H9 (cell line): ENCODE results near the gene ADORA2B. TPM values are rescaled to one million over a fixed set of nuclear protein-coding genes. Genes with fewer than 3 reads are reported as not detected.

Experiments used
- DNase-seq: peaks from one replicate; pipeline ENCODE4 v3.0.0-alpha.2; 2017
- H2AFZ ChIP-seq: one replicate; pipeline ENCODE4 v1.6.1; 2013; ENCODE audit warnings: mild to moderate bottlenecking, low read length, control low read depth, moderate library complexity
- H2AK5ac ChIP-seq: 2 replicates; pipeline ENCODE4 v1.6.1; 2013; ENCODE audit warnings: low read length, control low read depth, mixed read lengths; ENCODE audit not compliant: insufficient read length
- H2BK120ac ChIP-seq: one replicate; pipeline ENCODE4 v1.6.1; 2013; ENCODE audit warnings: low read depth, mild to moderate bottlenecking, low read length, control low read depth, inconsistent platforms; ENCODE audit not compliant: poor library complexity, severe bottlenecking
- H2BK12ac ChIP-seq: 2 replicates; pipeline ENCODE4 v1.6.1; 2013; ENCODE audit warnings: low read length, control low read depth, mixed read lengths, low read depth; ENCODE audit not compliant: insufficient read length
- H2BK15ac ChIP-seq: 2 replicates; pipeline ENCODE4 v1.6.1; 2013; ENCODE audit warnings: low read depth, low read length, control low read depth
- H2BK20ac ChIP-seq: one replicate; pipeline ENCODE4 v1.6.1; 2013; ENCODE audit warnings: low read depth, mild to moderate bottlenecking, low read length, control low read depth, inconsistent platforms; ENCODE audit not compliant: poor library complexity, severe bottlenecking
- H2BK5ac ChIP-seq: 2 replicates; pipeline ENCODE4 v1.6.1; 2013; ENCODE audit warnings: low read length, control low read depth, mixed read lengths; ENCODE audit not compliant: insufficient read length
- H3K14ac ChIP-seq: 2 replicates; pipeline ENCODE4 v1.6.1; 2013; ENCODE audit warnings: low read length, control low read depth; ENCODE audit not compliant: insufficient read depth
- H3K18ac ChIP-seq: 2 replicates; pipeline ENCODE4 v1.6.1; 2013; ENCODE audit warnings: low read depth, mild to moderate bottlenecking, mixed read lengths, low read length, control low read depth; ENCODE audit not compliant: insufficient read length
- H3K23ac ChIP-seq: 2 replicates; pipeline ENCODE4 v1.6.1; 2013; ENCODE audit warnings: low read length, control low read depth, mixed read lengths, low read depth; ENCODE audit not compliant: insufficient read length
- H3K23me2 ChIP-seq: 2 replicates; pipeline ENCODE4 v1.6.1; 2013; ENCODE audit warnings: low read depth, mild to moderate bottlenecking, mixed read lengths, low read length, control low read depth; ENCODE audit not compliant: insufficient read length, poor library complexity, severe bottlenecking
- H3K27ac ChIP-seq: 2 replicates; pipeline ENCODE4 v1.5.1; 2013; ENCODE audit warnings: low read length, control low read depth, mixed read lengths, low read depth; ENCODE audit not compliant: insufficient read length
- H3K27me3 ChIP-seq: 2 replicates; pipeline ENCODE4 v1.6.1; 2013; ENCODE audit warnings: low read length, control low read depth, inconsistent platforms; ENCODE audit not compliant: insufficient read depth
- H3K4ac ChIP-seq: 2 replicates; pipeline ENCODE4 v1.6.1; 2013; ENCODE audit warnings: low read depth, mild to moderate bottlenecking, control low read depth, inconsistent platforms, low read length, moderate library complexity
- H3K4me1 ChIP-seq: 2 replicates; pipeline ENCODE4 v1.6.1; 2013; ENCODE audit warnings: low read length, control low read depth, inconsistent platforms; ENCODE audit not compliant: insufficient read depth
- H3K4me2 ChIP-seq: 2 replicates; pipeline ENCODE4 v1.6.1; 2013; ENCODE audit warnings: low read length, control low read depth, mixed read lengths; ENCODE audit not compliant: insufficient read length, insufficient read depth
- H3K56ac ChIP-seq: 2 replicates; pipeline ENCODE4 v1.6.1; 2013; ENCODE audit warnings: low read depth, mild to moderate bottlenecking, mixed read lengths, low read length, control low read depth; ENCODE audit not compliant: insufficient read length
- H3K79me1 ChIP-seq: 2 replicates; pipeline ENCODE4 v1.6.1; 2013; ENCODE audit warnings: low read depth, mild to moderate bottlenecking, moderate library complexity, low read length, control low read depth, inconsistent platforms; ENCODE audit not compliant: insufficient read depth, poor library complexity, severe bottlenecking
- H3K79me2 ChIP-seq: 2 replicates; pipeline ENCODE4 v1.6.1; 2013; ENCODE audit warnings: low read length, control low read depth, inconsistent platforms; ENCODE audit not compliant: insufficient read depth
- H3K9ac ChIP-seq: 2 replicates; pipeline ENCODE4 v1.6.1; 2013; ENCODE audit warnings: low read length, control low read depth, mixed read lengths; ENCODE audit not compliant: insufficient read length; ENCODE audit errors: extremely low read depth
- H3K9me3 ChIP-seq: one replicate; pipeline ENCODE4 v1.6.1; 2013; ENCODE audit warnings: low read depth, low read length, inconsistent platforms; ENCODE audit not compliant: control insufficient read depth
- H3T11ph ChIP-seq: one replicate; pipeline ENCODE4 v1.6.1; 2013; ENCODE audit warnings: mild to moderate bottlenecking, low read length, control low read depth, inconsistent platforms
- H4K20me1 ChIP-seq: one replicate; pipeline ENCODE4 v1.6.1; 2013; ENCODE audit not compliant: control insufficient read depth, insufficient read length, insufficient read depth
- H4K5ac ChIP-seq: 2 replicates; pipeline ENCODE4 v1.6.1; 2013; ENCODE audit warnings: low read depth, mild to moderate bottlenecking, mixed read lengths, low read length, control low read depth; ENCODE audit not compliant: insufficient read length
- H4K8ac ChIP-seq: replicated peaks from 2 replicates; pipeline ENCODE4 v1.6.1; 2013; ENCODE audit warnings: low read length, control low read depth, mixed read lengths, low read depth; ENCODE audit not compliant: insufficient read length
- H4K91ac ChIP-seq: 2 replicates; pipeline ENCODE4 v1.6.1; 2013; ENCODE audit warnings: low read depth, mild to moderate bottlenecking, moderate library complexity, mixed read lengths, low read length, control low read depth; ENCODE audit not compliant: insufficient read length
- H3K27ac Mint-ChIP-seq, 3 experiments: 2 replicates in 2 of 3; 3 replicates in 1 of 3; pipeline ENCODE4 v1.8.0; 2020 to 2021; ENCODE audit warnings: mixed read lengths in 3 of 3, mild to moderate bottlenecking in 1 of 3, moderate library complexity in 1 of 3
- H3K27me3 Mint-ChIP-seq: 2 replicates; pipeline ENCODE4 v1.8.0; 2021; ENCODE audit warnings: low read depth, mild to moderate bottlenecking, moderate library complexity, mixed read lengths
- H3K36me3 Mint-ChIP-seq, 3 experiments: 2 replicates in 2 of 3; 3 replicates in 1 of 3; pipeline ENCODE4 v1.8.0; 2020 to 2021; ENCODE audit warnings: low read depth in 3 of 3, mixed read lengths in 3 of 3; ENCODE audit not compliant: insufficient read depth in 1 of 3
- H3K4me1 Mint-ChIP-seq, 2 experiments: 2 replicates each; pipeline ENCODE4 v1.8.0; 2020; ENCODE audit warnings: mixed read lengths in 2 of 2
- H3K4me3 Mint-ChIP-seq, 2 experiments: 2 replicates in 1 of 2; 3 replicates in 1 of 2; pipeline ENCODE4 v1.8.0; 2020 to 2021; ENCODE audit warnings: mild to moderate bottlenecking in 2 of 2, mixed read lengths in 2 of 2, moderate library complexity in 1 of 2
- H3K9me3 Mint-ChIP-seq, 2 experiments: 2 replicates in 1 of 2; 3 replicates in 1 of 2; pipeline ENCODE4 v1.8.0; 2020; ENCODE audit warnings: mild to moderate bottlenecking in 2 of 2, mixed read lengths in 2 of 2, moderate library complexity in 1 of 2
- total RNA-seq: library from RNA; stranded (reverse); gene quantifications from 2 replicates; pipeline ENCODE4 v1.2.1, GENCODE V29; 2021
- TF ChIP-seq, protein P1 (sequence below): fragments of 200-600 bp; sonication (generic); conservative IDR thresholded peaks from 3 replicates; pipeline ENCODE4 v1.8.0; 2021; ENCODE audit warnings: antibody characterized with exemption, mild to moderate bottlenecking

ADORA2B gene
- total RNA-seq, 1 experiment from 2014 or later, result 3.1 TPM

DNA sequence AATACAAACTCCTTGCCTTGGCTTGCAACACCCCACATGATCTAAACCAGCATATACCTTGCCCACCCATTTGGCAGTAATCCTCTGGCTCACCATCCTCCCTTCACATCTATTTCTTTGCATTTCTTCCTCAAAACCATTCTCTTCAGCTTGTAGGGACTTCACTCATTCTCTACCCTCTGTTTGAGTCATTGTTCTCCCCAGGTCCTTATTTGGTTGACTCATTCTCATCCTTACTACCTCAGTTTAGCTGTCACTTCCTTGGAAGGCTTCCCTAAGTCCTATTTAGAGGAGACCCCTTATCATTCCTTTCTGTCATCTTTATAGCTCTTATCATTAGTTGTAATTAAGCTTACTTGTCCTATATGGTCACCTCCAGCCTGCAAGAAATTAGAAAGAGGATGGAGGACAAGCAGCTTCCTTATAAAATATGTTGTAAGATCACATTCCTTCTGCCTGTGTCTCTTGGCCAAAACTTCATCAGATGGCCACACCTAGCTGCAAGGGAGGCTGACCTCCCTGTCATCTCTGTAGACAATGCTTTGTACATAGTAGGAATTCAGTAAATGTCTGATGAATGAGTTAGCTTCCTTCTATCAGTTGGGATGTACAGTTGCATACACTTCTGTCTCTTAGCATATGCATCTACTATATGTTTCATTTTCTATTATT is 56.4 kb downstream of the ADORA2B start:
- Mint-ChIP-seq H3K27ac (no peak overlapping the region), H3K36me3 (peaks cover 47 to 57% (median 56%) of the 10 kb centered on the region in 3 experiments), H3K4me1 (peaks cover 13 to 16% of the 10 kb centered on the region in 2 experiments), H3K4me3 (peak overlapping the region; percentile 92 to 96), H3K9me3 (peaks cover 7 to 10% of the 10 kb centered on the region in 2 experiments), H3K27me3 (no peaks in the 10 kb centered on the region)
- Histone ChIP-seq H2AFZ (no peak overlapping the region), H3T11ph (no peak overlapping the region), H2AK5ac (no peak overlapping the region), H2BK12ac (no peak overlapping the region), H3K79me2 (peaks cover 13% of the 10 kb centered on the region; the same call in 1 of the 2 replicates), H4K5ac (no peak overlapping the region), H2BK120ac (no peak overlapping the region), H3K27ac (no peak overlapping the region), H3K14ac (no peak overlapping the region), H3K4me2 (peak overlapping the region; percentile 93), H3K56ac (no peak overlapping the region), H3K18ac (no peak overlapping the region), H3K4ac (no peak overlapping the region), H2BK15ac (no peak overlapping the region), H3K79me1 (peaks cover 8% of the 10 kb centered on the region), H2BK20ac (no peak overlapping the region), H3K4me1 (0 out of 2 replicates have a peak, but pooled peaks cover 4% of the 10 kb centered on the region), H3K9ac (no peak overlapping the region), H3K27me3 (no peaks in the 10 kb centered on the region), H3K9me3 (no peaks in the 10 kb centered on the region), H3K23me2 (peaks cover 7% of the 10 kb centered on the region), H2BK5ac (no peak overlapping the region), H3K23ac (no peak overlapping the region), H4K91ac (no peak overlapping the region), H4K8ac (no peak overlapping the region), H4K20me1 (no peaks in the 10 kb centered on the region)
- TF ChIP-seq, protein P1, sequence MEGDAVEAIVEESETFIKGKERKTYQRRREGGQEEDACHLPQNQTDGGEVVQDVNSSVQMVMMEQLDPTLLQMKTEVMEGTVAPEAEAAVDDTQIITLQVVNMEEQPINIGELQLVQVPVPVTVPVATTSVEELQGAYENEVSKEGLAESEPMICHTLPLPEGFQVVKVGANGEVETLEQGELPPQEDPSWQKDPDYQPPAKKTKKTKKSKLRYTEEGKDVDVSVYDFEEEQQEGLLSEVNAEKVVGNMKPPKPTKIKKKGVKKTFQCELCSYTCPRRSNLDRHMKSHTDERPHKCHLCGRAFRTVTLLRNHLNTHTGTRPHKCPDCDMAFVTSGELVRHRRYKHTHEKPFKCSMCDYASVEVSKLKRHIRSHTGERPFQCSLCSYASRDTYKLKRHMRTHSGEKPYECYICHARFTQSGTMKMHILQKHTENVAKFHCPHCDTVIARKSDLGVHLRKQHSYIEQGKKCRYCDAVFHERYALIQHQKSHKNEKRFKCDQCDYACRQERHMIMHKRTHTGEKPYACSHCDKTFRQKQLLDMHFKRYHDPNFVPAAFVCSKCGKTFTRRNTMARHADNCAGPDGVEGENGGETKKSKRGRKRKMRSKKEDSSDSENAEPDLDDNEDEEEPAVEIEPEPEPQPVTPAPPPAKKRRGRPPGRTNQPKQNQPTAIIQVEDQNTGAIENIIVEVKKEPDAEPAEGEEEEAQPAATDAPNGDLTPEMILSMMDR, result no peak
- DNase-seq, result no peak
